Effector memory CD8-positive, alpha-beta T cell (primary cell): Measurements from ENCODE around the gene GFPT2.

Experiments used
- ATAC-seq: fragments of 150-1000 bp; cut with Tn5 transposase; replicated peaks from 2 replicates; pipeline ENCODE4 v1.10.0; 2021; ENCODE audit warnings: mild to moderate bottlenecking, moderate library complexity
- DNase-seq, 3 experiments: peaks; one replicate each; pipeline ENCODE4 v3.0.0; 2021
- H3K27ac Mint-ChIP-seq, 2 donors: one replicate each; pipeline ENCODE4 v1.8.0; 2022; ENCODE audit warnings: mild to moderate bottlenecking in 2 of 2, mixed read lengths in 2 of 2, moderate library complexity in 2 of 2
- H3K27me3 Mint-ChIP-seq, 2 donors: one replicate each; pipeline ENCODE4 v1.8.0; 2022; ENCODE audit warnings: mixed read lengths in 2 of 2
- H3K36me3 Mint-ChIP-seq: one replicate; pipeline ENCODE4 v1.8.0; 2022; ENCODE audit warnings: mild to moderate bottlenecking, moderate library complexity, mixed read lengths; ENCODE audit not compliant: insufficient read depth
- H3K4me1 Mint-ChIP-seq, 2 donors: one replicate each; pipeline ENCODE4 v1.8.0; 2022; ENCODE audit warnings: low read depth in 2 of 2, mixed read lengths in 2 of 2
- H3K4me3 Mint-ChIP-seq, 2 donors: one replicate each; pipeline ENCODE4 v1.8.0; 2022; ENCODE audit warnings: mild to moderate bottlenecking in 2 of 2, mixed read lengths in 2 of 2, moderate library complexity in 2 of 2
- H3K9me3 Mint-ChIP-seq, 2 donors: one replicate each; pipeline ENCODE4 v1.8.0; 2022; ENCODE audit warnings: mixed read lengths in 2 of 2

GFPT2 gene

DNA sequence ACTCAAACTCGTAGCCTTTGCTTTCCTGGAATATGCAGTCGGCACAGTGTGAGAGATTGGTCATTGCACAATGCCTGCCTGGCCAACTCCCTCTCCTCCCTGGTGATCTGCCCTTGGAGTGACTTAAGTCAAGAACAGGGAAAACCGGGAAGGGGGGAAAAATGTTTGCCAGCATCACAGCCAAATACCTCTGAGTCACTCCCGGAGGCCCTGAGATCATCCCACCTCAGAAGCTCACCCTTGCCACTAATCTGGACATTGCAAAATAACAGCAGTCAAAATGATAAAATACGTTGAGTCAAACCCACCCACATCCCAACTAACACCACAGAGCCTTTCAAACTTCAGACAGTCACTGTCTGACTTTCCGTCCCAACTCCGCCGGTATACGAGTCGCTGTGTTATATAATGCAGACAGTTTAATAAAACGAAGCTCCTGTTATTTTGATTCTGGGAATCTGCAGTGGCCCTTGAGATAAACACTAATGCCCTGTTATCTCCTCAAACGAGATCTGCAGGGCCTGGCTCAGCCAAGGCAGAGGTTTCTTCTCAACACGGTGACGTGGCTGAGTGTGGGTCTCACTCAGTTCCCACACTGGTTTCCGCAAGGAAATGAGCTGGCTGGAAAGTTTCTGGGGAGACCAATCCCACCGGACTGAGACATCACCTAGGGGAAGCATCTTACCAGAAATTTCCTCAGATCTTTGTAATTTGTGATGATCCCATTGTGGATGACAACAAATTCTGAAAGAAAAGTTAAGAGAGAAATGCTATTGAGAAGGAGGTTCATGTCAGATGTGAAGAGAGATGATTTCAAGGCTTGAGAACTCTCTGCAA, 22.1 kb downstream of the GFPT2 start:
- Mint-ChIP-seq H3K4me1 (peaks cover 4% of the 10 kb centered on the region in 2 donors), H3K27me3 (peaks cover 13 to 24% of the 10 kb centered on the region in 2 donors), H3K27ac (peak overlapping the region in 1 of 2 donors; percentile 59), H3K9me3 (no peaks in the 10 kb centered on the region), H3K36me3 (peaks cover 8% of the 10 kb centered on the region), H3K4me3 (no peak overlapping the region)
- no peak for DNase-seq
- no peak for ATAC-seq

GRCh38 chr5:180330270-180330648, 22.9 kb downstream of the GFPT2 start:
- ATAC-seq (peak; percentile 37), DNase-seq (no peak)
- H3K27ac Mint-ChIP-seq: peak overlapping the region in 1 of 2 donors; percentile 52
- H3K9me3 Mint-ChIP-seq: no peaks in the 10 kb centered on the region
- H3K4me3 Mint-ChIP-seq: no peak overlapping the region
- peaks cover 4% of the 10 kb centered on the region in 2 donors for H3K4me1 Mint-ChIP-seq
- H3K36me3 Mint-ChIP-seq: peaks cover 8% of the 10 kb centered on the region
- peaks cover 13 to 24% of the 10 kb centered on the region in 2 donors for H3K27me3 Mint-ChIP-seq

GRCh38 chr5:180329606-180330269, 23.4 kb downstream of the GFPT2 start:
- peak overlapping the region in 1 of 2 donors; percentile 52 for H3K27ac Mint-ChIP-seq

DNA sequence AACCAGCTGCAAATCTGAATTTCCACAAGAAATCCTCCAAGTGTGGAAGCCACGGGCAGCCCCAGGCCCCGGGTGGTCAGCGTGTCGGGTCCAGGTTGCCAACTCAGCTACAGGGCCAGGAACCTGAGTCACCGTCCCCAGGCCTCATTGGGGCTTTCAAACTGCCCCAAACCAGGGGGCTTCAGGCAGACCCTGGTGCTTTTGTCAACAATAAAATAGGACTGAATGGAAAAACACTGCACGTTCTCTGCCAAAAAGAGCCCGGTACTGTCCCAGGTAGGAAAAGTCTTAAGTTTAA, 24.0 kb downstream of the GFPT2 start:
- Mint-ChIP-seq H3K9me3 (no peaks in the 10 kb centered on the region), H3K36me3 (peaks cover 8% of the 10 kb centered on the region), H3K27me3 (peaks cover 9 to 21% of the 10 kb centered on the region in 2 donors), H3K4me3 (peak overlapping the region in 1 of 2 donors; percentile 21), H3K4me1 (peaks cover 4% of the 10 kb centered on the region in 2 donors), H3K27ac (no peak overlapping the region)
- ATAC-seq: no peak
- DNase-seq: no peak

More at GRCh38 chr5:180329606-180330269, 23.4 kb downstream of the GFPT2 start:
- peaks cover 13 to 24% of the 10 kb centered on the region in 2 donors for H3K27me3 Mint-ChIP-seq
- H3K4me3 Mint-ChIP-seq: peak overlapping the region in 1 of 2 donors; percentile 41
- no peak for ATAC-seq
- peaks cover 4% of the 10 kb centered on the region in 2 donors for H3K4me1 Mint-ChIP-seq
- peaks cover 8% of the 10 kb centered on the region for H3K36me3 Mint-ChIP-seq
- no peak for DNase-seq
- H3K9me3 Mint-ChIP-seq: no peaks in the 10 kb centered on the region

DNA sequence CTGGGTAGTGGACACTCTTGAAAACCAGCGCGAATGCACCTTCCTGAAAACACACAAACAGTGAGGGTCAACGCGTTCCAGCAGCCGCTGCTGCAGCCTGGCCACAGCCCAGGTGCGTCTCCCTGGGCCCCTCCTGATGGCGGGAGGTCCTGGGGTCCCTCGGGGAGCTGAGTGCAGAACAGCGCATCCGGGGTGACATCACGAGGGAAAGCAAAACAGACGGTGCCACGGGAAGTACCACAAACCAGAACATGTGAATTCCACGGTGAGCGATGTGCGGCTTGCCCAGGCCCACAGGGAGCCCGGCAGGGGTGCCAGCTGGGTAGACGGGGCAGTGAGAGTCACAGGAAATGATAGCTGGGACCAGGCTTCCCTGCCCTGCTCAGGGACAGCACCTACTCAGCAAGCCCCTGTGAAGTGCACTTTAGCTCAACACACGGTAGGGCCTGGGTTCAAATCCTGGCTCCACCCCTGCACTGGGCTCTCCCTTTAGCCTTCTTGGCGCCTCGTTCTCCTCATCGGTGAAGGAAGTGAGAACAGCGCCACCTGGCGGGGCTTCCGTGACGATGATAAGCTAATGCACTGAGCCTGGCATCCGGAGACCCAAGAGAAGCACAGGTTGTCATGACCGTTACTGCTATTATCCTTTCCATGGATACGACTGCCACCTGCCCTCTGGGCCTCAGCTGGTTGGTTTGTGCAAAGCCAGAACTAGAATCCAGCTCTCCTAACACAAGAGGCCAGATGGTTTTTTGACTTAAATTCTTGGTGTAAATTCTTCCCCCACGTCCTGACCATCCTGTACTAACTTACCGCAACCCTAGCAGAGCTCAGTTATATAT, 24.6 kb downstream of the GFPT2 start:
- ATAC-seq: peak; percentile 92
- peak; percentile 80 to 85 (median 81) for DNase-seq
- Mint-ChIP-seq H3K9me3 (no peaks in the 10 kb centered on the region), H3K36me3 (peaks cover 8% of the 10 kb centered on the region), H3K27me3 (peaks cover 5 to 15% of the 10 kb centered on the region in 2 donors), H3K4me3 (peak overlapping the region in 1 of 2 donors; percentile 21), H3K27ac (peak overlapping the region in 1 of 2 donors; percentile 81), H3K4me1 (peaks cover 4% of the 10 kb centered on the region in 2 donors)

- no peak for DNase-seq
- Mint-ChIP-seq H3K4me1 (peaks cover 4% of the 10 kb centered on the region in 2 donors), H3K27ac (peak overlapping the region in 1 of 2 donors; percentile 81), H3K27me3 (peaks cover 0 to 8% of the 10 kb centered on the region in 2 donors), H3K9me3 (no peaks in the 10 kb centered on the region), H3K4me3 (no peak overlapping the region), H3K36me3 (peaks cover 8% of the 10 kb centered on the region)
- ATAC-seq: no peak
These were observed 26.1 kb downstream of the GFPT2 start for GRCh38 chr5:180326989-180327565.

DNA sequence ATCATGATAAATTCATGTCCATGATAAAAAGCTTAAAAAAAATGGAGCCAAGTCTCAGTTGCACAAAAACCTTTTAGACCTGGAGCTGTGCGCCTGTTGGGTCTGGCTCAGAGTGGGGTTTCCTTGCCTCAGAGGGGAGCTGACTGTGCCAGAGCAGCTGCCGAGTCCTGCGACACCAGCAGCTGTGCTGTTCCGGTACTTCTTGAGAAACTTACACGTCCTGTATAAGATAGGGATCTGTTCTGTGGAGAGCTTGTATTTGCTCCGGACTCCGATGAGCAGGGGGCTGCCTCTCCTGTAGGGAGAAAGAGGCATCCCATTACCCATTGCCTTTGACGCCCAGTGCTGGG, 28.6 kb downstream of the GFPT2 start:
- ATAC-seq (no peak), DNase-seq (no peak)
- no peaks in the 10 kb centered on the region for H3K4me1 Mint-ChIP-seq
- peaks cover 5% of the 10 kb centered on the region for H3K36me3 Mint-ChIP-seq
- no peaks in the 10 kb centered on the region for H3K9me3 Mint-ChIP-seq
- H3K27ac Mint-ChIP-seq: no peak overlapping the region
- H3K27me3 Mint-ChIP-seq: peaks cover 0 to 2% of the 10 kb centered on the region in 2 donors
- H3K4me3 Mint-ChIP-seq: no peak overlapping the region

DNA sequence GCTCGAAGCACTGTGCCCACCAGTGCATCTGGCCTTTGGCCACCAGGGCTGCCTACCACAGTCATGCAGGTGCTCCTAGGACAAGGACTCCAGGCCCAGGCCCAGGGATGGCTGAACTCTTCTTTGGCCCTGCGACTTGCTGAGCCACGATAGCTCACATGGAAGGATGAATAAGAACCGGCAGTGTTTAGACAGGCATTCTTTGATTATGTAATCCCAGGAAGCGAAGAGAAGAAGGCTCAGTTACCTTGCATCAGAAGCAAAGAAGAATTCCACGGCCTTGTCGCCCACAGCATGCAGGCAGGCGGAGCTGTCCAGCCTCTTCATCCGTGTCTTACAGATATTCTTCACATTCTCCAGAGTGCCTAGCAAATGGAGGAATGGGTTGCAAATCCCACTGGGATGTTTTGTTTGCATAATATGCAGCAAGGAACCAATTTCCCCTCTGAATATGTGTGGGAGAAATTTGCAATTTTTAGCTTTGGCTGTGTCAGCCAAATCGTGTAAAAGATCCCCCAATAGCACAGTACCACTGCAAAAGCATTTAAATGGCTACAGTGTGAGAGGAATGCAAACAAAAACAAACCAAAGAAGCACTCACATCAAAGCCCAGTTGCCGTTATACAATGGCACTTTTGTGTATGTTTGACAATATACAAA, 29.1 kb downstream of the GFPT2 start:
- Mint-ChIP-seq H3K36me3 (peaks cover 5% of the 10 kb centered on the region), H3K4me3 (no peak overlapping the region), H3K9me3 (no peaks in the 10 kb centered on the region), H3K27me3 (peaks cover 0 to 6% of the 10 kb centered on the region in 2 donors), H3K4me1 (no peaks in the 10 kb centered on the region), H3K27ac (no peak overlapping the region)
- no peak for ATAC-seq
- DNase-seq: no peak

DNA sequence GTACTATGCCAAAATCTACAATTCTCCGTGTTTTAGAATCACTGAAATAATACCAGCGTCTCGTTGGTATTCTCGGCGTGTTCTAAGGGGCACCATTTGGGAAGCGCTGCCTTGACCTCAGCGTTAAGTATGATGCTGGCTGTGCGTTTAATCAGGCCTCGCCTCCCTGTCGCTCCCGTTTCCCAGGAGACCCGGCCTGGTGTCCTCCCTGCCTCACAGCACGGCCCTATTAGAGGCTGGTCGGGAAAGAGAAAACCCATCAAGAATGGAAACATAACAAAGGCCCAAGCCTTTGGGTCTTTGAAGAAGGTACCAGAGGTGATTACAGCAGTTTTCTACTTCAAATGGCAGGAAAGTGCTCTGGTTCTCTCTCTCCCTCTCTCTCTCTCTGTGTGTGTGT, 30.0 kb downstream of the GFPT2 start:
- Mint-ChIP-seq H3K4me1 (no peaks in the 10 kb centered on the region), H3K9me3 (no peaks in the 10 kb centered on the region), H3K36me3 (peaks cover 5% of the 10 kb centered on the region), H3K27me3 (peaks cover 0 to 6% of the 10 kb centered on the region in 2 donors), H3K4me3 (no peak overlapping the region), H3K27ac (no peak overlapping the region)
- DNase-seq (no peak), ATAC-seq (no peak)

- no peaks in the 10 kb centered on the region for H3K9me3 Mint-ChIP-seq
These were observed 34.6 kb downstream of the GFPT2 start for GRCh38 chr5:180318456-180319089.

DNA sequence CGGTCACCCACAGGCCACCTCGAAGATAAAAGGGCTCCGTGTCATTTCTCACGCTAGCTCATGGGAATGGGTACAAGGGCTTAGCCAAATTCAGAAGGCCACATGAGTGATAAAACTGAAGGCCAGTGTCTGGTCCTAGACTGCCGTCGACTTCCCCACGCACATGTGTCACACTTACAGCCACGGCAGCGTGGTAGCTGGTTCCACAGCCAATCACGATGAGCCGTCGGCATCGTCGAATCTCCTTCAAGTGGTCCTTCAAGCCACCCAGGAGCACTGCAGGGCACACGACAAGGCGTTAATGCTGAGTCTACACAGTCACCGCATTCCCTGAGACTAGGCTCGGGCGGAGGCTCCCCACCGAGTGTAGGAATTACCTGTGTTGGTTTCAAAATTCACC, 36.5 kb downstream of the GFPT2 start:
- DNase-seq (no peak), ATAC-seq (no peak)
- Mint-ChIP-seq H3K36me3 (peaks cover 2% of the 10 kb centered on the region), H3K27me3 (peaks cover 0 to 9% of the 10 kb centered on the region in 2 donors), H3K27ac (no peak overlapping the region), H3K4me1 (peaks cover 3 to 5% of the 10 kb centered on the region in 2 donors), H3K4me3 (no peak overlapping the region), H3K9me3 (no peaks in the 10 kb centered on the region)

More at GRCh38 chr5:180318456-180319089, 34.6 kb downstream of the GFPT2 start:
- Mint-ChIP-seq H3K4me1 (peaks cover 3% of the 10 kb centered on the region in 2 donors), H3K36me3 (no peaks in the 10 kb centered on the region), H3K4me3 (no peak overlapping the region), H3K27ac (peak overlapping the region in 1 of 2 donors; percentile 6), H3K27me3 (peaks cover 0 to 6% of the 10 kb centered on the region in 2 donors)
- no peak for ATAC-seq
- no peak for DNase-seq

GRCh38 chr5:180315762-180316212, 37.3 kb downstream of the GFPT2 start:
- peaks cover 0 to 14% of the 10 kb centered on the region in 2 donors for H3K27me3 Mint-ChIP-seq
- peaks cover 3% of the 10 kb centered on the region for H3K36me3 Mint-ChIP-seq
- DNase-seq (peak; percentile 75 to 79 (median 78)), ATAC-seq (peak; percentile 57)
- H3K9me3 Mint-ChIP-seq: no peaks in the 10 kb centered on the region
- peaks cover 3 to 8% of the 10 kb centered on the region in 2 donors for H3K4me1 Mint-ChIP-seq
- H3K27ac Mint-ChIP-seq: no peak overlapping the region
- no peak overlapping the region for H3K4me3 Mint-ChIP-seq
